Naive thymus-derived CD8-positive, alpha-beta T cell (primary cell): Measurements from ENCODE around the gene KLHL10. TPM values are rescaled to one million over a fixed set of nuclear protein-coding genes. Genes with fewer than 3 reads are reported as not detected.
"Not testable (repeated sequence)": the region's sequence is repeated elsewhere in the genome, so short reads cannot be mapped to it uniquely, and the experiment has no call there.

ENCODE experiments used
- ATAC-seq, 2 donors: fragments of 150-1000 bp; cut with Tn5 transposase in 1 of 2; sonication (Bioruptor Pico), chemical (Tn5 transposase) in 1 of 2; 1 replicate in 1 of 2; 2 replicates in 1 of 2; pipeline ENCODE4 v1.10.0; 2021; ENCODE audit warnings: mild to moderate bottlenecking in 2 of 2, moderate library complexity in 2 of 2
- POLR2A ChIA-PET: fragments of 350-600 bp; sonication (Branson Sonifier 250); formaldehyde crosslinking; loops from one replicate; lab custom pipeline; 2021; ENCODE audit warnings: antibody characterized with exemption; lab: Charles Lee
- DNase-seq, 10 donors: peaks; one replicate each; pipeline versions ENCODE4 v3.0.0 to v3.0.0-alpha.2; 2020 to 2022
- H3K27ac Mint-ChIP-seq, 10 donors: one replicate each; pipeline ENCODE4 v1.8.0; 2020 to 2022; ENCODE audit warnings: mild to moderate bottlenecking in 10 of 10, mixed read lengths in 10 of 10, moderate library complexity in 4 of 10, inconsistent platforms in 1 of 10
- H3K27me3 Mint-ChIP-seq, 5 donors: one replicate each; pipeline ENCODE4 v1.8.0; 2021 to 2022; ENCODE audit warnings: mixed read lengths in 5 of 5
- H3K36me3 Mint-ChIP-seq, 3 donors: one replicate each; pipeline ENCODE4 v1.8.0; 2020 to 2022; ENCODE audit warnings: mixed read lengths in 3 of 3, mild to moderate bottlenecking in 2 of 3, inconsistent platforms in 1 of 3
- H3K4me1 Mint-ChIP-seq, 4 donors: one replicate each; pipeline ENCODE4 v1.8.0; 2021 to 2022; ENCODE audit warnings: mixed read lengths in 4 of 4
- H3K4me3 Mint-ChIP-seq, 10 donors: one replicate each; pipeline ENCODE4 v1.8.0; 2020 to 2022; ENCODE audit warnings: mild to moderate bottlenecking in 10 of 10, mixed read lengths in 10 of 10, moderate library complexity in 6 of 10, inconsistent platforms in 1 of 10
- H3K9me3 Mint-ChIP-seq, 9 donors: one replicate each; pipeline ENCODE4 v1.8.0; 2020 to 2022; ENCODE audit warnings: mixed read lengths in 9 of 9, mild to moderate bottlenecking in 3 of 9, inconsistent platforms in 1 of 9, moderate library complexity in 1 of 9
- polyA plus RNA-seq, 3 donors: library from polyadenylated mRNA; unstranded; fragments of 300-500 nt; fragmentation: Illumina TruSeq; gene quantifications; one replicate each; pipeline ENCODE4 v1.2.3, GENCODE V29; 2021
- total RNA-seq, 8 experiments: library from RNA in 2 of 8; stranded (reverse) in 2 of 8; gene quantifications; one replicate each; pipeline ENCODE4 v1.2.3 and lab custom pipeline; 2021 to 2026

Gene KLHL10
- total and polyA plus RNA-seq, 5 experiments from 2014 or later = 0.09 TPM; not detected in 4

- H3K4me3 Mint-ChIP-seq = no peak overlapping the region
- DNase-seq (no peak), ATAC-seq (peak in 1 of 2 donors; percentile 5)
- POLR2A ChIA-PET = interaction anchor here (0.6 to 3.2 kb wide), 12 partner anchors 13 to 1589 kb away, joined by 3 to 18 read pairs (median 8); partner anchors contain the start of genes ACLY, CNP, EIF1 and KLHL10
- no peaks in the 10 kb centered on the region for H3K27me3 Mint-ChIP-seq
- H3K36me3 Mint-ChIP-seq = peaks cover 0 to 34% (median 0%) of the 10 kb centered on the region in 3 donors
- H3K27ac Mint-ChIP-seq = peak overlapping the region in 4 of 10 donors; percentile 49 to 91 (median 90)
- H3K4me1 Mint-ChIP-seq = peaks cover 11 to 20% (median 18%) of the 10 kb centered on the region in 4 donors
- no peaks in the 10 kb centered on the region for H3K9me3 Mint-ChIP-seq
Observed at GRCh38 chr17:41865596-41865893, 27.9 kb downstream of the KLHL10 start.

- H3K27ac Mint-ChIP-seq = peak overlapping the region in 7 of 10 donors; percentile 31 to 87 (median 70)
- ATAC-seq (no peak), DNase-seq (no peak)
- H3K4me3 Mint-ChIP-seq = no peak overlapping the region
- H3K36me3 Mint-ChIP-seq = peaks cover 0 to 63% (median 4%) of the 10 kb centered on the region in 3 donors
- H3K4me1 Mint-ChIP-seq = peaks cover 0 to 7% (median 4%) of the 10 kb centered on the region in 4 donors
- no peaks in the 10 kb centered on the region for H3K9me3 Mint-ChIP-seq
- POLR2A ChIA-PET = interaction anchor here (0.6 kb wide), 2 partner anchors 80 to 653 kb away, joined by 4 to 5 read pairs; no protein-coding TSS in a partner anchor
- no peaks in the 10 kb centered on the region for H3K27me3 Mint-ChIP-seq
Observed at GRCh38 chr17:41868568-41868967, 30.9 kb downstream of the KLHL10 start.

GRCh38 chr17:41869426-41869825 lies 31.8 kb downstream of the KLHL10 start:
- H3K36me3 Mint-ChIP-seq = peaks cover 0 to 68% (median 4%) of the 10 kb centered on the region in 3 donors
- no peaks in the 10 kb centered on the region for H3K9me3 Mint-ChIP-seq
- no peak overlapping the region for H3K4me3 Mint-ChIP-seq
- H3K4me1 Mint-ChIP-seq = peaks cover 0 to 7% (median 4%) of the 10 kb centered on the region in 4 donors
- H3K27ac Mint-ChIP-seq = peak overlapping the region in 2 of 10 donors; percentile 9 to 29
- ATAC-seq = no peak
- DNase-seq = no peak
- H3K27me3 Mint-ChIP-seq = no peaks in the 10 kb centered on the region
- POLR2A ChIA-PET = interaction anchor here (1.4 kb wide), 1 partner anchor 49 kb away, joined by 6 read pairs; the partner anchor contains the start of gene ACLY

- peak overlapping the region in 3 of 10 donors; percentile 8 to 34 (median 11) for H3K27ac Mint-ChIP-seq
- H3K4me1 Mint-ChIP-seq = peaks cover 0 to 7% (median 4%) of the 10 kb centered on the region in 4 donors
- H3K9me3 Mint-ChIP-seq = no peaks in the 10 kb centered on the region
- ATAC-seq = no peak
- no peaks in the 10 kb centered on the region for H3K27me3 Mint-ChIP-seq
- peaks cover 0 to 74% (median 6%) of the 10 kb centered on the region in 3 donors for H3K36me3 Mint-ChIP-seq
- no peak overlapping the region for H3K4me3 Mint-ChIP-seq
- DNase-seq = no peak
- POLR2A ChIA-PET = interaction anchor here (1.4 kb wide), 1 partner anchor 48 kb away, joined by 6 read pairs; the partner anchor contains the start of gene ACLY
Observed at GRCh38 chr17:41870097-41870496, 32.5 kb downstream of the KLHL10 start.

DNA sequence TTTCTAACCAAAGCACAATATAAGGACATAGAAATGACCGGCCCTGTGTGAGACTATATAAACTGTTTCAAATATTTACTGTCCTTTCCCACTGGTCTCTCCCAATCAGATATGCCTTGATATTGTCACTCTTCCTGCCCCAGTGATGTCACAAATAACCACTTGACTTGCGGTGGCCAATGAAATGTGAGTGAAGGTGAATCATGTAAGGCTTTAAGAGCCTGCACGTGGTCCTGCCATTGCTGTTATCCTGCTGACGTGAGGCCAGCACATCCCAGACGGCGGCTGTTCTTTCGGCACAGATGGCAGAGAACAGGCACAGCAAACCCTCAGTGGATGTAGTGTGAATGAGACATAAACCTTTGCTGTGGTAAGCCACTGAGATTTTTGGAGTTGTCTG lies 33.0 kb downstream of the KLHL10 start:
- POLR2A ChIA-PET = interaction anchor here (1.4 kb wide), 1 partner anchor 48 kb away, joined by 6 read pairs; the partner anchor contains the start of gene ACLY
- Mint-ChIP-seq H3K27me3 (no peaks in the 10 kb centered on the region), H3K4me1 (peaks cover 0 to 4% (median 2%) of the 10 kb centered on the region in 4 donors), H3K4me3 (no peak overlapping the region), H3K27ac (peak overlapping the region in 1 of 10 donors; percentile 11), H3K9me3 (no peaks in the 10 kb centered on the region), H3K36me3 (peaks cover 0 to 74% (median 6%) of the 10 kb centered on the region in 3 donors)
- ATAC-seq (no peak), DNase-seq (no peak)

DNA sequence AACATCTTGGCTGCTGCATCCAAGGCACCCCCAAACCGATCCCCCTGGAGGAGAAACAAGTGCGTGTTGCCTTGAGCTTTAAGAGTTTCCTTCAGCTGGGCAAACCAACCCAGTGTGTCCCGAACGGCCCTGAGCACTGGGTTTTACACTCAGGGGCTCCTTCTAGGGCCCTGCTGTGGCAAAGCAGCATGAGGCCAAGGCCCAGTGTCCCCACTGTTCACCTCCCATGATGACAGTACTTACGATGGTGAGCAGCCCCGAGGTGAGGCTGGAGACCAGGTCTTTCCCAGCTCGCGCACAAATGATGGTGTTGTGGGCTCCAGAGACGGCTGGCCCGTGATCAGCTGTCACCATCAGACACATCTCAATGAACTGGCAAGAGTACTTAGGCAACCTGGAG lies 34.2 kb downstream of the KLHL10 start:
- Mint-ChIP-seq H3K4me1 (peaks cover 0 to 4% (median 2%) of the 10 kb centered on the region in 4 donors), H3K36me3 (peaks cover 0 to 79% (median 7%) of the 10 kb centered on the region in 3 donors), H3K9me3 (no peaks in the 10 kb centered on the region), H3K27ac (peak overlapping the region in 2 of 10 donors; percentile 19 to 38), H3K4me3 (no peak overlapping the region), H3K27me3 (no peaks in the 10 kb centered on the region)
- DNase-seq = no peak
- POLR2A ChIA-PET = no interaction called here
- no peak for ATAC-seq

- Mint-ChIP-seq H3K27ac (no peak overlapping the region), H3K36me3 (peaks cover 0 to 84% (median 15%) of the 10 kb centered on the region in 3 donors), H3K9me3 (no peaks in the 10 kb centered on the region), H3K4me3 (no peak overlapping the region), H3K27me3 (no peaks in the 10 kb centered on the region), H3K4me1 (no peaks in the 10 kb centered on the region)
- DNase-seq (no peak), ATAC-seq (no peak)
- POLR2A ChIA-PET = interaction anchor here (0.9 kb wide), 1 partner anchor 9 kb away, joined by 3 read pairs; no protein-coding TSS in a partner anchor
Observed at GRCh38 chr17:41873559-41874292, 36.1 kb downstream of the KLHL10 start.

- DNase-seq, H3K4me1 Mint-ChIP-seq, H3K27me3 Mint-ChIP-seq, ATAC-seq, H3K4me3 Mint-ChIP-seq, H3K9me3 Mint-ChIP-seq, H3K27ac Mint-ChIP-seq: not testable (repeated sequence)
- H3K36me3 Mint-ChIP-seq = peaks cover 0 to 81% (median 16%) of the 10 kb centered on the region in 3 donors
- POLR2A ChIA-PET = interaction anchor here (0.9 kb wide), 1 partner anchor 10 kb away, joined by 3 read pairs; no protein-coding TSS in a partner anchor
Observed at GRCh38 chr17:41874293-41874670, 36.7 kb downstream of the KLHL10 start.

DNA sequence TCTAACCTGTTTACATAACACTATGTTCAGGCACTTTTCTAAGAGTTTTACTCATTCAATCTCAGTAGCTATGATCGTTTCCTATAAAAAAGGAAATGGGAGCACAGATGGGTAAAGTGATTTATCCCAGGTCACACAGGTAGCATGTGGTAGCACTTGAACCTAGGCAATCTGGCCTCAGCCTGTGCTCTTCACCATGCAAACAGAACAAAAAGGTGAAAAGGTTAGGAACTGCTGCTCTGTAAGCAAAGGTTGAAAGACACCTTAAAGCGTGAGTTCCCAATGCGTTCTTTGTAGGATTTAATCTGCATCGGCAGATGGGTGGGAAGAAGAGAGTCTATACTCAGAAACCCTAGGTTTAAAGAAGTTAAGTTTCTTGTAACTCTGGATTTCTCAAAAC lies 42.5 kb downstream of the KLHL10 start:
- Mint-ChIP-seq H3K27me3 (no peaks in the 10 kb centered on the region), H3K9me3 (no peaks in the 10 kb centered on the region), H3K36me3 (peaks cover 0 to 82% (median 16%) of the 10 kb centered on the region in 3 donors), H3K4me1 (peaks cover 0 to 9% (median 0%) of the 10 kb centered on the region in 4 donors), H3K4me3 (no peak overlapping the region), H3K27ac (no peak overlapping the region)
- ATAC-seq (no peak), DNase-seq (no peak)
- POLR2A ChIA-PET = interaction anchor here (0.6 kb wide), 1 partner anchor 92 kb away, joined by 3 read pairs; no protein-coding TSS in a partner anchor

DNA sequence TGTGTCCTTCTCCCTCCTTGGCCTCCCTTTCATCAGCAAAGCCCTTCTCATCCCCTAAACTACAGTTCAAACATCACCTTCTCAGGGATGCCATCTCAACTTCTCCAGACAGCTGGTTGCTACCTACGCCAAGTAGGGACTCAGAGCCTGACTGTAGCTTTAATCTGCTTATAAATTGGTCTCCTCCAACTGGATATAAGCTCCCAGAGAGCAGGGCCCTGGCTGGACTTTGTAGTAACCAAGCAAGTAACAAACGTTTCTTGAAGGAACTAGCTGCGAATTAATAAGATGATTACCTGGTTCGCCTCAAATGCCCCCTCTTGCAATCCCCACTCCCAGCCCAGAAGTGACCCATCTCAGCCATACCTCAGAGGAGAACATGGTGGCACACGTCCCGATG lies 45.1 kb downstream of the KLHL10 start:
- Mint-ChIP-seq H3K4me3 (no peak overlapping the region), H3K4me1 (peaks cover 0 to 9% (median 0%) of the 10 kb centered on the region in 4 donors), H3K9me3 (no peaks in the 10 kb centered on the region), H3K36me3 (peaks cover 0 to 88% (median 21%) of the 10 kb centered on the region in 3 donors), H3K27me3 (no peaks in the 10 kb centered on the region), H3K27ac (peak overlapping the region in 1 of 10 donors; percentile 4)
- DNase-seq (no peak), ATAC-seq (no peak)
- POLR2A ChIA-PET = interaction anchor here (0.9 kb wide), 1 partner anchor 18 kb away, joined by 3 read pairs; the partner anchor contains the start of gene KLHL11

GRCh38 chr17:41885733-41886132 lies 48.1 kb downstream of the KLHL10 start:
- peaks cover 0 to 7% (median 0%) of the 10 kb centered on the region in 4 donors for H3K4me1 Mint-ChIP-seq
- peaks cover 0 to 87% (median 18%) of the 10 kb centered on the region in 3 donors for H3K36me3 Mint-ChIP-seq
- H3K4me3 Mint-ChIP-seq = no peak overlapping the region
- ATAC-seq (no peak), DNase-seq (no peak)
- POLR2A ChIA-PET = no interaction called here
- no peaks in the 10 kb centered on the region for H3K27me3 Mint-ChIP-seq
- H3K27ac Mint-ChIP-seq = peak overlapping the region in 2 of 10 donors; percentile 17 to 69
- no peaks in the 10 kb centered on the region for H3K9me3 Mint-ChIP-seq

DNA sequence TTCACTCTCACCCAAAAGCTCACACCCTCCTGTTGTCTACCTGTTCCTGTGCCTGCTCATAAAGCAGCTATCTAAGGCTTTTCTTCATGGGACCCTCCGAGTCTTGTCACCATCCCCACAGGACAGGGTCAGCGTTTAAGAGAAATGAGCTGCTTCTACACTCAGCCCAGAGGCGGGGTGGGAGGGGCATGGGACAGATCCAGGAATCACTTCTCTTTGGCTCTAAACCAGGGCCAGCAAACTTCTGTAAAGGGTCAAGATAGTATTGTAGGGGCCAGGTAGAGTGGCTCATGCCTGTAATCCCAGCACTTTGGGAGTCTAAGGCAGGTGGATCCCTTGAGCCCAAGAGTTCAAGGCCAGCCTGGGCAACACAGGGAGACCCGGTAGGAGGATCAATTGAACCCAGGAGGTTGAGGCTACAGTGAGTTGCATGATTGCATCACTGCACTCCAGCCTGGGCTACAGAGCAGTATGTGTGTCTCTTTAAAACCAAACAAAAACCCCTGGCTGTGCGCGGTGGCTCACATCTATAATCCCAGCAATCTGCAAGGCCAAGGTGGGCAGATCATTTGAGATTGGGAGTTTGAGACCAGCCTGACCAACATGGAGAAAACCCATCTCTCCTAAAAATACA lies 50.8 kb downstream of the KLHL10 start:
- Mint-ChIP-seq H3K27ac (peak overlapping the region in 3 of 10 donors; percentile 4 to 32 (median 21)), H3K36me3 (peaks cover 0 to 87% (median 21%) of the 10 kb centered on the region in 3 donors), H3K4me1 (peaks cover 0 to 3% (median 0%) of the 10 kb centered on the region in 4 donors), H3K4me3 (no peak overlapping the region), H3K9me3 (no peaks in the 10 kb centered on the region), H3K27me3 (no peaks in the 10 kb centered on the region)
- ATAC-seq (no peak), DNase-seq (no peak)
- POLR2A ChIA-PET = no interaction called here
